HCEC 1CT (cell line): ENCODE measurements around the gene MACROH2A1.

ENCODE experiments used
- DNase-seq: peaks from one replicate; pipeline ENCODE4 v3.0.0-alpha.2; 2017

The MACROH2A1 gene

GRCh38 chr5:135310328-135310989, 88.6 kb downstream of the MACROH2A1 start:
- DNase-seq, result peak; percentile 96

GRCh38 chr5:135309391-135310327, 89.4 kb downstream of the MACROH2A1 start:
- no peak for DNase-seq

- peak; percentile 93 for DNase-seq
These were observed 90.3 kb downstream of the MACROH2A1 start for GRCh38 chr5:135308752-135309151.

GRCh38 chr5:135308245-135308644, 90.8 kb downstream of the MACROH2A1 start:
- DNase-seq, result peak; percentile 66

GRCh38 chr5:135307143-135307903, 91.7 kb downstream of the MACROH2A1 start:
- DNase-seq, result no peak

GRCh38 chr5:135306557-135306956, 92.5 kb downstream of the MACROH2A1 start:
- no peak for DNase-seq

GRCh38 chr5:135304352-135305221, 94.4 kb downstream of the MACROH2A1 start:
- DNase-seq, result no peak

- DNase-seq, result no peak
These were observed 95.4 kb downstream of the MACROH2A1 start for GRCh38 chr5:135303582-135304173.

GRCh38 chr5:135296900-135297816, 101.9 kb downstream of the MACROH2A1 start:
- DNase-seq, result no peak

GRCh38 chr5:135295852-135296251, 103.2 kb downstream of the MACROH2A1 start:
- peak; percentile 27 for DNase-seq

- DNase-seq, result no peak
These were observed 104.2 kb downstream of the MACROH2A1 start for GRCh38 chr5:135294793-135295192.

- no peak for DNase-seq
These were observed 109.4 kb downstream of the MACROH2A1 start for GRCh38 chr5:135289651-135290050.

- DNase-seq, result no peak
These were observed 111.5 kb downstream of the MACROH2A1 start for GRCh38 chr5:135287551-135287950.
